ENCODE results near the gene HGFAC. TPM values are rescaled to one million over a fixed set of nuclear protein-coding genes. Genes with fewer than 3 reads are reported as not detected.
A peak's percentile ranks its signal among the peaks of the same experiment; 100 is the strongest.

Gene HGFAC
- total RNA-seq, 1 experiment from 2014 or later = 0.37 TPM

- H2AFZ ChIP-seq (ENCODE audit: low read length) = no peak overlapping the region
- no peak overlapping the region for H3K18ac ChIP-seq (ENCODE audit: insufficient read length, low read depth, low read length)
- no peaks in the 10 kb centered on the region for H3K79me2 ChIP-seq (ENCODE audit: insufficient read depth, low read length)
- Mint-ChIP-seq H3K4me1 (peaks cover 0 to 5% of the 10 kb centered on the region in 2 experiments; a peak in 1 of 4 replicates), H3K4me3 (no peak overlapping the region), H3K9me3 (no peaks in the 10 kb centered on the region), H3K27me3 (ENCODE audit: low read depth) (no peaks in the 10 kb centered on the region; the same call in 1 of the 2 replicates), H3K27ac (peak overlapping the region in 1 of 3 experiments; percentile 88; a peak in 3 of 7 replicates), H3K36me3 (ENCODE audit: insufficient read depth in 1 of 3, low read depth in 3 of 3) (peaks cover 0 to 30% (median 2%) of the 10 kb centered on the region in 3 experiments; a peak in 5 of 7 replicates)
- no peak overlapping the region for H4K8ac ChIP-seq (replicated peaks; ENCODE audit: insufficient read length, low read depth, low read length)
- H3K56ac ChIP-seq (ENCODE audit: insufficient read length, low read depth, low read length) = no peak overlapping the region
- H4K20me1 ChIP-seq (ENCODE audit: control insufficient read depth, insufficient read depth, insufficient read length) = no peaks in the 10 kb centered on the region
- no peak overlapping the region for H2BK15ac ChIP-seq (ENCODE audit: low read depth, low read length)
- DNase-seq = peak; percentile 20
- H2BK12ac ChIP-seq (ENCODE audit: insufficient read length, low read depth, low read length) = no peak overlapping the region
- H2BK120ac ChIP-seq (ENCODE audit: low read depth, low read length, poor library complexity, severe bottlenecking) = no peak overlapping the region
- H4K91ac ChIP-seq (ENCODE audit: insufficient read length, low read depth, low read length) = no peak overlapping the region
- no peaks in the 10 kb centered on the region for H3K23me2 ChIP-seq (ENCODE audit: insufficient read length, low read depth, low read length, poor library complexity, severe bottlenecking)
- H3K23ac ChIP-seq (ENCODE audit: insufficient read length, low read depth, low read length) = no peak overlapping the region
- no peaks in the 10 kb centered on the region for H3K27me3 ChIP-seq (ENCODE audit: insufficient read depth, low read length)
- H3K14ac ChIP-seq (ENCODE audit: insufficient read depth, low read length) = no peak overlapping the region; the same call in 1 of the 2 replicates
- H3T11ph ChIP-seq (ENCODE audit: low read length) = no peak overlapping the region
- H4K5ac ChIP-seq (ENCODE audit: insufficient read length, low read depth, low read length) = no peak overlapping the region
- no peak overlapping the region for H2BK5ac ChIP-seq (ENCODE audit: insufficient read length, low read length)
- no peak for TF ChIP-seq CTCF (conservative IDR thresholded peaks at IDR 0.05)
- H2AK5ac ChIP-seq (ENCODE audit: insufficient read length, low read length) = no peak overlapping the region
- H3K4ac ChIP-seq (ENCODE audit: low read depth, low read length) = no peak overlapping the region
- WGBS (ENCODE audit: extremely low coverage, insufficient read length, low lambda C conversion rate) = no CpG with 5 or more reads among the region's 18 CpGs
- no peaks in the 10 kb centered on the region for H3K4me1 ChIP-seq (ENCODE audit: insufficient read depth, low read length)
- no peak overlapping the region for H3K4me2 ChIP-seq (ENCODE audit: insufficient read depth, insufficient read length, low read length)
- no peak overlapping the region for H3K27ac ChIP-seq (ENCODE audit: insufficient read length, low read depth, low read length)
- no peaks in the 10 kb centered on the region for H3K79me1 ChIP-seq (ENCODE audit: insufficient read depth, low read depth, low read length, poor library complexity, severe bottlenecking)
- no peak overlapping the region for H3K9ac ChIP-seq (ENCODE audit: extremely low read depth, insufficient read length, low read length)
- H3K9me3 ChIP-seq (ENCODE audit: control insufficient read depth, low read depth, low read length) = no peaks in the 10 kb centered on the region
- H2BK20ac ChIP-seq (ENCODE audit: low read depth, low read length, poor library complexity, severe bottlenecking) = no peak overlapping the region
Measured at GRCh38 chr4:3416270-3416669, 25.5 kb upstream of the HGFAC start.

Data from H9 (cell line).